Inflammatory macrophage (primary cell): ENCODE data around the gene EBLN1.

Experiments
- DNase-seq, 2 donors: peaks; one replicate each; pipeline ENCODE4 v3.0.0-alpha.2; 2020 to 2022
- total RNA-seq, 18 experiments: gene quantifications; one replicate each; lab custom pipeline; 2026; ENCODE audit warnings: mixed read lengths in 6 of 18, inconsistent platforms in 2 of 18; lab: John Stamatoyannopoulos, UW

The EBLN1 gene
- 0 to 0.06 (median 0) reads per million in 18 experiments for total RNA-seq

GRCh38 chr10:22217842-22218241 is at the start of gene EBLN1:
Gene EBLN1, minus strand, starts transcription at chr10:22218015. Its CDS starts 8,032 bp downstream, at chr10:22209983.
- no peak for DNase-seq

DNA sequence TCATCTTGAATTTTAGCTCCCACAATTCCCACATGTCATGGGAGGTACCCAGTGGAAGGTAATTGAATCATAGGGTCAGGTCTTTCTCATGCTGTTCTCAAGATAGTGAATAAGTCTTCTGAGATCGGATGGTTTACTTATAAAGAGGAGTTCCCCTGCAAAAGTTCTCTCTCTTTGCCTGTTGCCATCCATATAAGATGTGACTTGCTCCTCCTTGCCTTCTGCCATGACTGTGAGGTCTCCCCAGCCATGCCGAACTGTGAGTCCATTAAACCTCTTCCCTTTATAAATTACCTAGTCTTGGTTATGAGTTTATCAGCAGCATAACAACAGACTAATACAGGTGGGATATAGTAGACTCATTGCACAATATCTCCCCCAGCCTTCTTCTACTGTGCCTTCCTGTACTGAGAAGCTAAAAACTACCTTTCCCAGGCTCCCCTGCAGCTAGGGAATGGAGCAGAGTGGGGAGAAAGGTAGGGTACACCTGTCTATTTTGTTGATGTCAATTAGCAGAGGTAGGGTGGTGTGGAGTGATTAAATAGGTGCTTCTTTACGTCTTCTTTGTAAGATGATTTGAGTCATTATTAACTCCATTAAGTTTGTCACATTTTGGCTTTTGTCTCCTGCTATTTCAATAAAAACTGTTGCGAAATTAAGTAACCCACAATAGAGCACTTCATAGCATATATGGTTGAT is 48.2 kb upstream of the EBLN1 start:
- DNase-seq: no peak

- no peak for DNase-seq
Observed at GRCh38 chr10:22263106-22263505, 45.3 kb upstream of the EBLN1 start.

- DNase-seq: peak; percentile 10 to 23
Observed at GRCh38 chr10:22259280-22259679, 41.5 kb upstream of the EBLN1 start.

GRCh38 chr10:22258471-22258870 is 40.7 kb upstream of the EBLN1 start:
- no peak for DNase-seq

GRCh38 chr10:22253580-22253882 is 35.7 kb upstream of the EBLN1 start:
- peak; percentile 49 to 63 for DNase-seq

DNA sequence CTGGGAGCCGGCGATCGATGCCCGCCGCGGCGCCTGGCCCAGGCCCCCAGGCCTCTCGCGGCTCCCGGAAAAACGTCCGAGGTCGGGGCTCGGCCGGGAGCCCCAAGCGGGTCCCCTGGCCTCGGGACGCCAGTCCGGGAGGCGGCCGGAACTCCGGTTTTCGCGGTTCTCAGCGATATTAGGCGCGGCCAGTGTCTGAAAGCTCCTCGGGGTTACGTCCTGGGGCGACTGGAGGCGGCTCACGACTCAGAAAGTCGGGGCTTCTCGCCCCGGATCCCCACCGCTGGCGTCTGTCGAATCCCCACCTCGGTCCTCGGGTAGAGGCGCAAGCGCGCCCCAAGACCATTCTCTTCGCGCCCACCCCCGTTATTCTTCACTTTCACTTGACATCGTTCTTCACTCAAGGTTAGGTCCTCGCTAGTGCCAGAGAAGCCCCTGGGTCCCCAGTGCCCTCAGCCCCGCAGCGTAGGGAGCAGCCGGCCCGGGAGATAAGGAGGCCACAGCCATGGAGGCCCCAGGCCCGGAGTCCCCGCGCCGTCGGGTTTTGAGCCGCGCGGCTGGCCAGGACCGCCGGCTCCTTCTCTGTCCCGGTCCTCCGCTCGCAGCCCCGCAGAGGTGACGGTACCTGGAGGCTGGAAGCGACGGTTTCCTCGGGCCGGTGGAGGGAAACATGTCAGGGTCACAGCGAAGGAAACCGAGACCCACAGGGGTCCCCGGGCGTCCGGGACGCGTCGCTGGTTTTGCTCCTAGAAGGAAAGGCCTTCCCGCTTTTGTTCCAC is 35.2 kb upstream of the EBLN1 start:
- DNase-seq: peak; percentile 43 to 49

DNA sequence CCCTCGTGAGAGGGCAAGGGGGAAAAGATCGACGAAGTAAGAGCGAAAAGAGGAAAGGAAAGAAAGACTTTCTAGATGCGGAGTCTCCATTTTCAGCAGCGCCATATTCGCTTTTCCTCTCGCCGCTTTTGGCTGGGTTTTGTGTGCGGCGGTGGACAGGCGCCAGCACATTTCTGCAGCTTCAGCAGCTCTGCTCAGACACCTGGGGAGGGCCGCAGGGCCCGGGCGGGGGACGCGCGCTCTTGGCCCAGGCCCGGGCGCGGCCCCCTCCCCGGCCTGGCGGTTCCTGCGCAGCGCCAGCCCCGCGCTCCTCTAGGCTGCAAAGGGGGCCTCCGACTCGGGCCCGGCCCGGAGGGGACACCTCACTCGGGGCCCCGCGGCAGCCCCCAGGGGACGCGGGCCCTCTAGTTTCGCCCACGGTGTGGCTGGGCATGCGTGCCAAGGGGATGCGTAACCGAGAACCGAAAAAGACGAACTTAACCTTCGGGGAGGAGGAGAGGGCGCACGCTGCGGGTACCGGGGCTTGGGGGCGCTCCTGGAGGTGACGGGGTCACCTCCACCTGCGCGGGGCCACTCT is 34.5 kb upstream of the EBLN1 start:
- DNase-seq: peak; percentile 40 to 57

GRCh38 chr10:22251751-22252223 is 34.0 kb upstream of the EBLN1 start:
- peak; percentile 82 to 87 for DNase-seq

GRCh38 chr10:22250897-22251660 is 33.3 kb upstream of the EBLN1 start:
- peak; percentile 52 to 62 for DNase-seq

GRCh38 chr10:22247636-22248035 is 29.8 kb upstream of the EBLN1 start:
- no peak for DNase-seq

- peak; percentile 13 to 22 for DNase-seq
Observed at GRCh38 chr10:22246680-22247391, 29.0 kb upstream of the EBLN1 start.

GRCh38 chr10:22245567-22245966 is 27.8 kb upstream of the EBLN1 start:
- no peak for DNase-seq

GRCh38 chr10:22244855-22245254 is 27.0 kb upstream of the EBLN1 start:
- no peak for DNase-seq

DNA sequence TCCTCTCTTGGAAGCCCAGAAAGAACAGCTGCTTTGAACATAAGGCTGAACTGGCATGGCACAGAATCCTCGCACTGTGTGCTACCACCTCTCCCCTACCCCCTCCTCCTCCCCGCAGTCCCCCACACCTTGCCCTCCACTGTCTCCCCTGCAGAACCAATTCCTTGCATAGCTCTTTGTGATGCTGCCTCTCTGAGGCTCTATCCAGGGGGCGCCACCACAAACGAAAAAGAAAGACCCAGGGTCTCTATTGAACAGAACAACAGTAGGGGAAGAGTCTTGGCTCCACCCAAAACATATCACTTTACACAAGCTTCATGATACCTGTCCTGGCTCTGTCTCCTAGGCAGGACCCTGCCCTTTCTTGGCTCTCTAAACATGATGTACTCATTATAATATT is 26.2 kb upstream of the EBLN1 start:
- no peak for DNase-seq

DNA sequence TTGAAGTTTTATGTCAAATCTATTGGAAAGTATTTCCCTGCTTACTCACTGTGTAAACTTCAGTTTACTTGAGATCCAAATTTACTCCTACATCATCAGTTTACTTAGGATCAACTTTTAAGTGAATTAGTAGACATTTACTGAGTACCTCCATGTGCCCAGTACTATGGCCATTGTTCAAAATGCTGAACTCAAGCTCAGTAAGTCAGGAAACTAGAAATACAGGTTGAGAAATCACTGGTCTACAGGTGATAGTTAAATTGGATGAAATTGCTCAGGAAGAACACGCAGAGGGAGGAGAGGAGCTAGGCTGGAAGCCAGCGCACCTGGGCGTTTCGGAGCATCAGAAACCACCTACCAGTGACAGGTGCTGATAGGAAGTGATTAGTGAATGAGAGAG is 25.5 kb upstream of the EBLN1 start:
- DNase-seq: no peak

GRCh38 chr10:22231260-22231659 is 13.4 kb upstream of the EBLN1 start:
- no peak for DNase-seq

DNA sequence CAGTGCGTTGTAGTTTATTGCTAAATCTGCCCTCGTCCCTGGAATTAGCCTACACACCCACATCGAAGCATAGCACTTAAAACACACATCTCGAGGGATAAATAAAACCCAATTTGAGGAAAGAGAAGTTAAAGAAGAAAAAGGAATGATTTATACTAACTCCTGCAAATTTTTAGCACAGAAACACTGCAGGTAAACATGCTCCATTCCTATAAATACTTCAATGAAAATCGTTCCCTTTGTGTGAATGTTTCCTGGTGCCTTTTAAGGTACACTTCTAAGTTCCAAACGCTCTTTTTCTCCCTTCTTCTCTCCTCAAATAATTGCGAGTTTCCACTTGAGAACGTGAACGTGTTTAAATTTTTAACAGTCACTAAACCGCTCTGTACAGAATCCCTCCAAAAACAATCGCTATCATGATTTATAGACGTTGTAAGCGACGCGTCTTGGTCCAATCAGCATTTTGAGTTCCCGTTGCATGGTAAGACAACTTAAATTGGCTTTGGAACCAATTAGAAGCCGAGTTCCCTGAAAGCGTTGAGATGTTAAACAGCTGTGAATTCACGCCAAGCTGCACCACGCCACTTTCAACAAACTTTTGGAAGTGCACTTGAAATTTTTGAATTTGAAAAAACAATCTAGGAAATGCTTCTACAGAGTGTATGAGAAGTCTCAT is 12.5 kb upstream of the EBLN1 start:
- DNase-seq: peak; percentile 50 to 60

GRCh38 chr10:22229802-22230157 is 12.0 kb upstream of the EBLN1 start:
- DNase-seq: peak in 1 of 2 donors; percentile 5

- DNase-seq: peak; percentile 89 to 90
Observed at GRCh38 chr10:22228943-22229801, 11.4 kb upstream of the EBLN1 start.
